ENCODE data around the gene CXCL14.

Gene CXCL14

GRCh38 chr5:135589152-135589551, 10.4 kb upstream of the CXCL14 start:
- DNase-seq (ENCODE audit: extremely low read depth, low read depth) = no peak
- no peak for TF ChIP-seq CTCF (IDR thresholded peaks at IDR 0.05; ENCODE audit: low read depth, low read length)

GRCh38 chr5:135587721-135588663, 9.2 kb upstream of the CXCL14 start:
- no peak for DNase-seq (ENCODE audit: extremely low read depth, low read depth)
- TF ChIP-seq CTCF (IDR thresholded peaks at IDR 0.05; ENCODE audit: low read depth, low read length) = no peak

GRCh38 chr5:135584918-135585317, 6.1 kb upstream of the CXCL14 start:
- no peak for TF ChIP-seq CTCF (IDR thresholded peaks at IDR 0.05; ENCODE audit: low read depth, low read length)

GRCh38 chr5:135584276-135584675, 5.5 kb upstream of the CXCL14 start:
- no peak for DNase-seq (ENCODE audit: extremely low read depth, low read depth)
- TF ChIP-seq CTCF (IDR thresholded peaks at IDR 0.05; ENCODE audit: low read depth, low read length) = no peak

More at GRCh38 chr5:135584918-135585317, 6.1 kb upstream of the CXCL14 start:
- DNase-seq (ENCODE audit: extremely low read depth, low read depth) = no peak

- DNase-seq (ENCODE audit: extremely low read depth, low read depth) = no peak
- TF ChIP-seq CTCF (IDR thresholded peaks at IDR 0.05; ENCODE audit: low read depth, low read length) = no peak
These were observed 3.4 kb upstream of the CXCL14 start for GRCh38 chr5:135582099-135582781.

- no peak for DNase-seq (ENCODE audit: extremely low read depth, low read depth)
- no peak for TF ChIP-seq CTCF (IDR thresholded peaks at IDR 0.05; ENCODE audit: low read depth, low read length)
These were observed 496 bp downstream of the CXCL14 start for GRCh38 chr5:135578305-135578684.

GRCh38 chr5:135577421-135577820, 1.4 kb downstream of the CXCL14 start:
- no peak for DNase-seq (ENCODE audit: extremely low read depth, low read depth)
- no peak for TF ChIP-seq CTCF (IDR thresholded peaks at IDR 0.05; ENCODE audit: low read depth, low read length)

Measured in AG09319 (cell line).